HEK293 (cell line): ENCODE measurements around the gene CARNS1.

Experiments used
- CTCF ChIA-PET: fragments of 350-600 bp; formaldehyde crosslinking; extraction: SDS; loops from one replicate; lab custom pipeline; 2021; ENCODE audit warnings: antibody characterized with exemption; lab: Yijun Ruan, JAX
- POLR2A ChIA-PET: fragments of 300-600 bp; formaldehyde crosslinking; extraction: SDS; loops from one replicate; lab custom pipeline; 2020; ENCODE audit warnings: antibody characterized with exemption, inconsistent platforms; lab: Yijun Ruan, JAX
- H3K27ac ChIP-seq: fragments of 200-500 bp; sonication (Bioruptor generic); 2 replicates; pipeline ENCODE4 v1.5.1; 2014; ENCODE audit warnings: low read depth, low read length, control low read depth, inconsistent platforms; ENCODE audit errors: extremely low read depth
- H3K36me3 ChIP-seq, 2 experiments: fragments of 200-500 bp in 1 of 2; sonication (Bioruptor generic) in 1 of 2; 1 replicate in 1 of 2; 2 replicates in 1 of 2; pipeline ENCODE4 v1.5.1; 2014 to 2017; ENCODE audit warnings: inconsistent platforms in 2 of 2, low read length in 2 of 2; ENCODE audit not compliant: control insufficient read depth in 2 of 2, insufficient read depth in 1 of 2
- H3K4me1 ChIP-seq: fragments of 200-500 bp; sonication (Bioruptor generic); 2 replicates; pipeline ENCODE4 v1.5.1; 2014; ENCODE audit warnings: mild to moderate bottlenecking, low read length, inconsistent platforms; ENCODE audit not compliant: control insufficient read depth, insufficient read depth
- H3K4me3 ChIP-seq: 2 replicates; pipeline ENCODE4 v1.5.1; 2011; ENCODE audit warnings: low read depth, mild to moderate bottlenecking, control low read depth, low read length, moderate library complexity
- H3K9me3 ChIP-seq: fragments of 200-500 bp; sonication (Bioruptor generic); 2 replicates; pipeline ENCODE4 v1.5.1; 2014; ENCODE audit warnings: low read depth, low read length, inconsistent platforms; ENCODE audit not compliant: control insufficient read depth, insufficient read depth
- GLI4 ChIP-seq: fragments of 450-650 bp; formaldehyde crosslinking; IDR thresholded peaks from 2 replicates; pipeline ENCODE4 v1.5.1; 2016; ENCODE audit warnings: missing biosample characterization, missing genetic modification characterization
- GLIS2 ChIP-seq: fragments of 450-650 bp; formaldehyde crosslinking; IDR thresholded peaks from 2 replicates; pipeline ENCODE4 v1.5.1; 2016; ENCODE audit warnings: missing biosample characterization, missing genetic modification characterization
- PRDM1 ChIP-seq: fragments of 450-650 bp; formaldehyde crosslinking; IDR thresholded peaks from 2 replicates; pipeline ENCODE4; 2016; ENCODE audit warnings: missing biosample characterization, missing genetic modification characterization
- SP2 ChIP-seq: fragments of 450-650 bp; formaldehyde crosslinking; IDR thresholded peaks from 2 replicates; pipeline ENCODE4 v1.5.1; 2016; ENCODE audit warnings: missing biosample characterization, missing genetic modification characterization
- ZBTB21 ChIP-seq: fragments of 450-650 bp; formaldehyde crosslinking; IDR thresholded peaks from 2 replicates; pipeline ENCODE4 v1.5.1; 2017; ENCODE audit warnings: missing biosample characterization, missing genetic modification characterization
- ZFP37 ChIP-seq: fragments of 450-650 bp; formaldehyde crosslinking; IDR thresholded peaks from 2 replicates; pipeline ENCODE4 v1.5.1; 2016; ENCODE audit warnings: missing biosample characterization, missing genetic modification characterization
- ZNF121 ChIP-seq: fragments of 450-650 bp; formaldehyde crosslinking; IDR thresholded peaks from 2 replicates; pipeline ENCODE4 v1.5.1; 2016; ENCODE audit warnings: missing biosample characterization, missing genetic modification characterization
- ZNF335 ChIP-seq: fragments of 450-650 bp; formaldehyde crosslinking; conservative IDR thresholded peaks from 2 replicates; pipeline ENCODE4 v1.5.1; 2016; ENCODE audit warnings: missing biosample characterization, missing genetic modification characterization
- ZNF404 ChIP-seq: fragments of 450-650 bp; formaldehyde crosslinking; IDR thresholded peaks from 2 replicates; pipeline ENCODE4 v1.5.1; 2017; ENCODE audit warnings: missing biosample characterization, missing genetic modification characterization
- ZNF473 ChIP-seq: fragments of 450-650 bp; formaldehyde crosslinking; IDR thresholded peaks from 2 replicates; pipeline ENCODE4 v1.5.1; 2017; ENCODE audit warnings: missing biosample characterization, missing genetic modification characterization
- ZNF555 ChIP-seq: fragments of 450-650 bp; formaldehyde crosslinking; conservative IDR thresholded peaks from 2 replicates; pipeline ENCODE4 v1.5.1; 2017; ENCODE audit warnings: missing biosample characterization, mild to moderate bottlenecking, missing genetic modification characterization, inconsistent platforms
- ZNF654 ChIP-seq: fragments of 450-650 bp; formaldehyde crosslinking; IDR thresholded peaks from 2 replicates; pipeline ENCODE4 v1.5.1; 2016; ENCODE audit warnings: low read depth, missing biosample characterization, missing genetic modification characterization
- ZSCAN16 ChIP-seq: fragments of 450-650 bp; formaldehyde crosslinking; IDR thresholded peaks from 2 replicates; pipeline ENCODE4 v1.5.1; 2016; ENCODE audit warnings: missing biosample characterization, missing genetic modification characterization
- TF ChIP-seq, protein P1 (sequence below): fragments of 450-650 bp; formaldehyde crosslinking; IDR thresholded peaks from 2 replicates; pipeline ENCODE4 v1.5.1; 2016; ENCODE audit warnings: missing biosample characterization, missing genetic modification characterization
- TF ChIP-seq, protein P2 (sequence below): fragments of 450-650 bp; formaldehyde crosslinking; optimal IDR thresholded peaks from 2 replicates; pipeline ENCODE3; 2016; ENCODE audit warnings: missing biosample characterization, mild to moderate bottlenecking, missing genetic modification characterization
- TF ChIP-seq, protein P3 (sequence below): fragments of 450-650 bp; formaldehyde crosslinking; IDR thresholded peaks from 2 replicates; pipeline ENCODE4 v1.5.1; 2016; ENCODE audit warnings: missing biosample characterization, missing genetic modification characterization
- TF ChIP-seq, protein P4 (sequence below): sonication (generic); formaldehyde crosslinking; IDR thresholded peaks from 2 replicates; pipeline ENCODE4 v1.8.1; 2022; ENCODE audit warnings: mild to moderate bottlenecking, moderate library complexity, missing genetic modification reagents
- TF ChIP-seq, protein P5 (sequence below): fragments of 450-650 bp; formaldehyde crosslinking; IDR thresholded peaks from 2 replicates; pipeline ENCODE4 v1.5.1; 2016; ENCODE audit warnings: missing biosample characterization, missing genetic modification characterization
- TF ChIP-seq, protein P6 (sequence below): fragments of 450-650 bp; formaldehyde crosslinking; IDR thresholded peaks from 2 replicates; pipeline ENCODE4 v1.5.1; 2016; ENCODE audit warnings: missing biosample characterization, missing genetic modification characterization
- TF ChIP-seq, protein P7 (sequence below): fragments of 450-650 bp; formaldehyde crosslinking; IDR thresholded peaks from 2 replicates; pipeline ENCODE4 v1.5.1; 2016; ENCODE audit warnings: missing biosample characterization, missing genetic modification characterization
- TF ChIP-seq, protein P8 (sequence below): fragments of 450-650 bp; formaldehyde crosslinking; IDR thresholded peaks from 2 replicates; pipeline ENCODE4 v1.5.1; 2016; ENCODE audit warnings: missing biosample characterization, missing genetic modification characterization, borderline replicate concordance

CARNS1 gene

DNA sequence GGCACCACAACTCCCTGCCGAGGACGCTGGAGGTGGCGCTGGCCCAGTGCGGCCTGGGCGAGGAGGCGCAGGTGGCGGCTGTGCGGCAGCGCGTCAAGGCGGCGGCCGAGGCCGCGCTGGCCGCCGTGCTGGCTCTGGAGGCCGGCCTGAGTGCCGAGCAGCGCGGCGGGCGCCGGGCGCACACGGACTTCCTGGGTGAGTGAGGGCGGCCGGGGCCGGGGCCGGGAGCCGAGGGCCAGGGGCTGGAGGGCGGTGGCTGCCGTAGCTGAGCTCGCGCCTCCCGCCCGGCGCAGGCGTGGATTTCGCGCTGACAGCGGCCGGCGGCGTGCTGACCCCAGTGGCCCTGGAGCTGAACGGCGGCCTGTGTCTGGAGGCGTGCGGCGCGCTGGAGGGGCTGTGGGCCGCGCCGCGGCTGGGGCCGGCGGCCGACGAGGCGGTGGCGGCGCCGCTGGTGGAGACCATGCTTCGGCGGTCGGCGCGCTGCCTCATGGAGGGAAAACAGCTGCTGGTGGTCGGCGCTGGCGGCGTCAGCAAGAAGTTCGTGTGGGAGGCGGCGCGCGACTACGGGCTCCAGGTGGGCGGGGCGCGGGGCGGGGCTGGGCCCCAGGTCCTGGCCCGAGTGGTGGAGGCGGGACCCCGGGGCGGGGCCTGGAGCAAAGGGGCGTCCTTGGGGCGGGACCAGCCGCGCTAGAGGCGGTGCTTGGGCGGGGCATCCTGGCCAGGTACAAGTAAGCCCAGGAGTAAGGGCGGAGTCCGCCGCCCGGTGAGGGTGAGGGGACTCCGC is 5.4 kb downstream of the CARNS1 start (continued):
- TF ChIP-seq ZNF121 (tag by site-specific recombination) = peak; percentile 83
- TF ChIP-seq, protein P1, sequence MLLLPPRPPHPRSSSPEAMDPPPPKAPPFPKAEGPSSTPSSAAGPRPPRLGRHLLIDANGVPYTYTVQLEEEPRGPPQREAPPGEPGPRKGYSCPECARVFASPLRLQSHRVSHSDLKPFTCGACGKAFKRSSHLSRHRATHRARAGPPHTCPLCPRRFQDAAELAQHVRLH (tag by site-specific recombination) = no peak
- TF ChIP-seq, protein P2, sequence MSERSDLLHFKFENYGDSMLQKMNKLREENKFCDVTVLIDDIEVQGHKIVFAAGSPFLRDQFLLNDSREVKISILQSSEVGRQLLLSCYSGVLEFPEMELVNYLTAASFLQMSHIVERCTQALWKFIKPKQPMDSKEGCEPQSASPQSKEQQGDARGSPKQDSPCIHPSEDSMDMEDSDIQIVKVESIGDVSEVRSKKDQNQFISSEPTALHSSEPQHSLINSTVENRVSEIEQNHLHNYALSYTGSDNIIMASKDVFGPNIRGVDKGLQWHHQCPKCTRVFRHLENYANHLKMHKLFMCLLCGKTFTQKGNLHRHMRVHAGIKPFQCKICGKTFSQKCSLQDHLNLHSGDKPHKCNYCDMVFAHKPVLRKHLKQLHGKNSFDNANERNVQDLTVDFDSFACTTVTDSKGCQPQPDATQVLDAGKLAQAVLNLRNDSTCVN (tag by site-specific recombination) = peak; percentile 36
- no peak for TF ChIP-seq PRDM1

DNA sequence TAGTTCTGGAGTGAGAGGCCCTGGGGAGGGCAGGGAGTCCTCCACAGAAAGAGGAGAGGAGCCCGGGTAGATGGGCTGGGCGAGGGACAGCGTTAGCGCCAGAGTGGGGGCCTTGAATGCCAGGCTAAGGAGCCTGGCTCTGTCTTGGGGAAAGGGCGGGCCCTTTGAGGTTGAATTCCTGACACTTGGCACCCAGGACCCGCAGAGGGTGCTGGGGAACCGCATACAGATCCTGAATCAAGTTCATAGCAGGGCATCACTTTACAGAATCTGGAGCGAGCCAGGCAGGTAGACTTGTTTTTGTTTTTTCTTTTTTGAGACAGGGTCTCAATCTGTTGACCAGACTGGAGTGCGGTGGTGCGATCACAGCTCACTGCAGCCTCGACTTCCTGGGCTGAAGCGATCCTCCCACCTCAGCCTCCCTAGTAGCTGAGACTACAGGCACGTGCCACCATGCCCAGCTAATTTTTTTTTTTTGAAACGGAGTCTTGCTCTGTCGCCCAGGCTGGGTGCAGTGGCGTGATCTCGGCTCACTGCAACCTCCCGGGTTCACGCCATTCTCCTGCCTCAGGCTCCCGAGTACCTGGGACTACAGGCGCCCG is 6.1 kb downstream of the CARNS1 start:
- Histone ChIP-seq H3K4me1 (no peaks in the 10 kb centered on the region; the same call in 1 of the 2 replicates), H3K9me3 (no peaks in the 10 kb centered on the region), H3K27ac (no peak overlapping the region), H3K36me3 (no peaks in the 10 kb centered on the region), H3K4me3 (no peak overlapping the region)
- ChIA-PET POLR2A (interaction anchor here (0.6 to 4.4 kb wide), 3 partner anchors 14 to 20 kb away, joined by 3 to 25 read pairs (median 5); partner anchors contain the start of gene PPP1CA), CTCF (interaction anchor here (0.6 to 1.6 kb wide), 3 partner anchors 208 to 1710 kb away, joined by 3 to 5 read pairs (median 3); partner anchors contain the start of gene NUDT8)
- no peak for TF ChIP-seq ZNF555 (tag by site-specific recombination)
- TF ChIP-seq, protein P3, sequence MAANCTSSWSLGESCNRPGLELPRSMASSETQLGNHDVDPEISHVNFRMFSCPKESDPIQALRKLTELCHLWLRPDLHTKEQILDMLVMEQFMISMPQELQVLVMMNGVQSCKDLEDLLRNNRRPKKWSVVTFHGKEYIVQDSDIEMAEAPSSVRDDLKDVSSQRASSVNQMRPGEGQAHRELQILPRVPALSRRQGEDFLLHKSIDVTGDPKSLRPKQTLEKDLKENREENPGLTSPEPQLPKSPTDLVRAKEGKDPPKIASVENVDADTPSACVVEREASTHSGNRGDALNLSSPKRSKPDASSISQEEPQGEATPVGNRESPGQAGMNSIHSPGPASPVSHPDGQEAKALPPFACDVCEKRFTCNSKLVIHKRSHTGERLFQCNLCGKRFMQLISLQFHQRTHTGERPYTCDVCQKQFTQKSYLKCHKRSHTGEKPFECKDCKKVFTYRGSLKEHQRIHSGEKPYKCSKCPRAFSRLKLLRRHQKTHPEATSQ (tag by site-specific recombination) = no peak
- no peak for TF ChIP-seq ZBTB21
- TF ChIP-seq GLIS2 (tag by site-specific recombination) = no peak
- no peak for TF ChIP-seq ZNF473 (tag by site-specific recombination)
- TF ChIP-seq, protein P4, sequence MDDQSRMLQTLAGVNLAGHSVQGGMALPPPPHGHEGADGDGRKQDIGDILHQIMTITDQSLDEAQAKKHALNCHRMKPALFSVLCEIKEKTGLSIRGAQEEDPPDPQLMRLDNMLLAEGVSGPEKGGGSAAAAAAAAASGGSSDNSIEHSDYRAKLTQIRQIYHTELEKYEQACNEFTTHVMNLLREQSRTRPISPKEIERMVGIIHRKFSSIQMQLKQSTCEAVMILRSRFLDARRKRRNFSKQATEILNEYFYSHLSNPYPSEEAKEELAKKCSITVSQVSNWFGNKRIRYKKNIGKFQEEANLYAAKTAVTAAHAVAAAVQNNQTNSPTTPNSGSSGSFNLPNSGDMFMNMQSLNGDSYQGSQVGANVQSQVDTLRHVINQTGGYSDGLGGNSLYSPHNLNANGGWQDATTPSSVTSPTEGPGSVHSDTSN (CRISPR knock-in tag) = no peak
- TF ChIP-seq, protein P5, sequence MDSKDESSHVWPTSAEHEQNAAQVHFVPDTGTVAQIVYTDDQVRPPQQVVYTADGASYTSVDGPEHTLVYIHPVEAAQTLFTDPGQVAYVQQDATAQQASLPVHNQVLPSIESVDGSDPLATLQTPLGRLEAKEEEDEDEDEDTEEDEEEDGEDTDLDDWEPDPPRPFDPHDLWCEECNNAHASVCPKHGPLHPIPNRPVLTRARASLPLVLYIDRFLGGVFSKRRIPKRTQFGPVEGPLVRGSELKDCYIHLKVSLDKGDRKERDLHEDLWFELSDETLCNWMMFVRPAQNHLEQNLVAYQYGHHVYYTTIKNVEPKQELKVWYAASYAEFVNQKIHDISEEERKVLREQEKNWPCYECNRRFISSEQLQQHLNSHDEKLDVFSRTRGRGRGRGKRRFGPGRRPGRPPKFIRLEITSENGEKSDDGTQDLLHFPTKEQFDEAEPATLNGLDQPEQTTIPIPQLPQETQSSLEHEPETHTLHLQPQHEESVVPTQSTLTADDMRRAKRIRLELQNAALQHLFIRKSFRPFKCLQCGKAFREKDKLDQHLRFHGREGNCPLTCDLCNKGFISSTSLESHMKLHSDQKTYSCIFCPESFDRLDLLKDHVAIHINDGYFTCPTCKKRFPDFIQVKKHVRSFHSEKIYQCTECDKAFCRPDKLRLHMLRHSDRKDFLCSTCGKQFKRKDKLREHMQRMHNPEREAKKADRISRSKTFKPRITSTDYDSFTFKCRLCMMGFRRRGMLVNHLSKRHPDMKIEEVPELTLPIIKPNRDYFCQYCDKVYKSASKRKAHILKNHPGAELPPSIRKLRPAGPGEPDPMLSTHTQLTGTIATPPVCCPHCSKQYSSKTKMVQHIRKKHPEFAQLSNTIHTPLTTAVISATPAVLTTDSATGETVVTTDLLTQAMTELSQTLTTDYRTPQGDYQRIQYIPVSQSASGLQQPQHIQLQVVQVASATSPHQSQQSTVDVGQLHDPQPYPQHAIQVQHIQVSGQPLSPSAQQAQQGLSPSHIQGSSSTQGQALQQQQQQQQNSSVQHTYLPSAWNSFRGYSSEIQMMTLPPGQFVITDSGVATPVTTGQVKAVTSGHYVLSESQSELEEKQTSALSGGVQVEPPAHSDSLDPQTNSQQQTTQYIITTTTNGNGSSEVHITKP (tag by site-specific recombination) = no peak
- no peak for TF ChIP-seq ZSCAN16 (tag by site-specific recombination)
- TF ChIP-seq ZNF654 (tag by site-specific recombination) = no peak
- no peak for TF ChIP-seq ZFP37 (tag by site-specific recombination)
- no peak for TF ChIP-seq ZNF404 (tag by site-specific recombination)
- TF ChIP-seq, protein P6, sequence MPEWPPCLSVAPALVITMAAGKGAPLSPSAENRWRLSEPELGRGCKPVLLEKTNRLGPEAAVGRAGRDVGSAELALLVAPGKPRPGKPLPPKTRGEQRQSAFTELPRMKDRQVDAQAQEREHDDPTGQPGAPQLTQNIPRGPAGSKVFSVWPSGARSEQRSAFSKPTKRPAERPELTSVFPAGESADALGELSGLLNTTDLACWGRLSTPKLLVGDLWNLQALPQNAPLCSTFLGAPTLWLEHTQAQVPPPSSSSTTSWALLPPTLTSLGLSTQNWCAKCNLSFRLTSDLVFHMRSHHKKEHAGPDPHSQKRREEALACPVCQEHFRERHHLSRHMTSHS = no peak
- TF ChIP-seq SP2 (tag by site-specific recombination) = peak; percentile 42; the same call in 1 of the 2 replicates
- TF ChIP-seq, protein P7, sequence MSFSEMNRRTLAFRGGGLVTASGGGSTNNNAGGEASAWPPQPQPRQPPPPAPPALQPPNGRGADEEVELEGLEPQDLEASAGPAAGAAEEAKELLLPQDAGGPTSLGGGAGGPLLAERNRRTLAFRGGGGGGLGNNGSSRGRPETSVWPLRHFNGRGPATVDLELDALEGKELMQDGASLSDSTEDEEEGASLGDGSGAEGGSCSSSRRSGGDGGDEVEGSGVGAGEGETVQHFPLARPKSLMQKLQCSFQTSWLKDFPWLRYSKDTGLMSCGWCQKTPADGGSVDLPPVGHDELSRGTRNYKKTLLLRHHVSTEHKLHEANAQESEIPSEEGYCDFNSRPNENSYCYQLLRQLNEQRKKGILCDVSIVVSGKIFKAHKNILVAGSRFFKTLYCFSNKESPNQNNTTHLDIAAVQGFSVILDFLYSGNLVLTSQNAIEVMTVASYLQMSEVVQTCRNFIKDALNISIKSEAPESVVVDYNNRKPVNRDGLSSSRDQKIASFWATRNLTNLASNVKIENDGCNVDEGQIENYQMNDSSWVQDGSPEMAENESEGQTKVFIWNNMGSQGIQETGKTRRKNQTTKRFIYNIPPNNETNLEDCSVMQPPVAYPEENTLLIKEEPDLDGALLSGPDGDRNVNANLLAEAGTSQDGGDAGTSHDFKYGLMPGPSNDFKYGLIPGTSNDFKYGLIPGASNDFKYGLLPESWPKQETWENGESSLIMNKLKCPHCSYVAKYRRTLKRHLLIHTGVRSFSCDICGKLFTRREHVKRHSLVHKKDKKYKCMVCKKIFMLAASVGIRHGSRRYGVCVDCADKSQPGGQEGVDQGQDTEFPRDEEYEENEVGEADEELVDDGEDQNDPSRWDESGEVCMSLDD = no peak
- 0 out of 2 replicates have a peak, but pooled peaks have one; percentile 51 for TF ChIP-seq GLI4 (tag by site-specific recombination)
- TF ChIP-seq, protein P8, sequence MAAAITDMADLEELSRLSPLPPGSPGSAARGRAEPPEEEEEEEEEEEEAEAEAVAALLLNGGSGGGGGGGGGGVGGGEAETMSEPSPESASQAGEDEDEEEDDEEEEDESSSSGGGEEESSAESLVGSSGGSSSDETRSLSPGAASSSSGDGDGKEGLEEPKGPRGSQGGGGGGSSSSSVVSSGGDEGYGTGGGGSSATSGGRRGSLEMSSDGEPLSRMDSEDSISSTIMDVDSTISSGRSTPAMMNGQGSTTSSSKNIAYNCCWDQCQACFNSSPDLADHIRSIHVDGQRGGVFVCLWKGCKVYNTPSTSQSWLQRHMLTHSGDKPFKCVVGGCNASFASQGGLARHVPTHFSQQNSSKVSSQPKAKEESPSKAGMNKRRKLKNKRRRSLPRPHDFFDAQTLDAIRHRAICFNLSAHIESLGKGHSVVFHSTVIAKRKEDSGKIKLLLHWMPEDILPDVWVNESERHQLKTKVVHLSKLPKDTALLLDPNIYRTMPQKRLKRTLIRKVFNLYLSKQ (tag by site-specific recombination) = no peak
- TF ChIP-seq ZNF335 (tag by site-specific recombination) = peak; percentile 28; the same call in 1 of the 2 replicates
